T-helper 22 cell (primary cell): Measurements from ENCODE around the gene CCIN.

Experiments used
- DNase-seq: peaks from one replicate; pipeline ENCODE4 v3.0.0-alpha.2; 2020; ENCODE audit warnings: low read depth

CCIN gene

DNA sequence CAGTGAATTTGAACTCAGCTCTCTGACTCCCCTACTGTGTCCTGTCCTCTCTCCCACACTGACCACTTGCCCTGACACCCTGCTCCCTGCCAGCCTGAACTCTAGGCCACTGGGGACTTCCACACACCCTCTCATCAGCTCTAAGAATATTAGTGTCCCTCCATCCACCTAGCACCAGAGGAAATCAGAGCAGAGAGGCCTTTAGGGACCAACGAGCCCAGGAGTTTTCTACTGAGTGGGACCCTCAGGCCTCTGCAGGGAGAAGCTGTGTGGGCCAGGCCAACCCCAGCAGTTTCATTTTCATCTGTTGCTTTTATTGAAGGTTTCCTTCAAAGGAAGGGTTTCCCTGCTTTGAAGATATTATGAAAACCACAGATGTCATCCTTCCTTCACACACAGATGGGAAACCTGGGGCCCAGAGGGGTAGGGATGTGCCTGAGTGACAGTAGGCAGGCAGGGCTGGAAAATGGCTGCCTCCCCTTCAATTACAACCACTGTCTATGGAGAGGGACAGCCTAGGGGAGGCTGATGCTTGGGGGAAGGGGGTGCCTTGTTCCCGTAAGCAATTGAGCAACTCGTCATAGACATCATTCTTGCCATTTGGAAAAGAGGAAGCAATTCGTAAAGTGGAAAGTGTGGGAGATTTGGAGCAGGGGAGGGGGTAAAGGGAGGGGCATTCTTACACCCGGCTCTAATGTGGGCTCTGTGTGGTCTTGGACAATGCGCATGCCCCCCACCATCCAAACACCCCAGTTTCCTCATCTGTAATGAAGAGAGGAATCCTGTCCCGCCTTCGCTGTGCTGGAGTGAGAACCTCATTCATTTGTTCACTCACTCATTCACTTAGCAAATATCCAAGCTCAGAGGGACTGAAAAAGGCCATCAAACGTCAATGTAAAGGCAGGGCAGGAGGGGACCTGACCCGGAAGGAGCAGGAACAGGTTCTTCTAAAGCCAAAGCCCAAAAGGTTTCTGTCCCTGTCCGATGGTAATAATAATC, 28.8 kb upstream of the CCIN start:
- no peak for DNase-seq

DNA sequence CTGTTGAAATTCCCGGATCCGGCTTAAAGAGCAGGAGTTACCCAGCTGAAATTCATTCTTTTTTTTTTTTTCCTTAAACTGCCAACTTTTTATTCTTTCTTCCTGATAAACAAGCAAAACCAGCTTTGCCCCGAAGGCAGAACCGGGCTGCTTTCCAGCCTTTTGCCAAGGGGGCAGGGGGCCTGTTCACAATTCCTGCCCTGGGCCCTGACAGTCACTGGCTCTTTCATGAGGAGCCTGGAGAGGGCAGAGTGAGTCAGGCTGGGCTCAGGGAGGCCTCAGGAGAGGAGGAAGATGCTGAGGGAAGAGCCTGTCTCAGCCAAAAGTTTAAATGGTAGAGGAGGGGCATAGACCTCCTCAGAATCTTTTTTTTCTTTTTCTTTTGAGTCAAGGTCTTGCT, 27.9 kb upstream of the CCIN start:
- no peak for DNase-seq

DNA sequence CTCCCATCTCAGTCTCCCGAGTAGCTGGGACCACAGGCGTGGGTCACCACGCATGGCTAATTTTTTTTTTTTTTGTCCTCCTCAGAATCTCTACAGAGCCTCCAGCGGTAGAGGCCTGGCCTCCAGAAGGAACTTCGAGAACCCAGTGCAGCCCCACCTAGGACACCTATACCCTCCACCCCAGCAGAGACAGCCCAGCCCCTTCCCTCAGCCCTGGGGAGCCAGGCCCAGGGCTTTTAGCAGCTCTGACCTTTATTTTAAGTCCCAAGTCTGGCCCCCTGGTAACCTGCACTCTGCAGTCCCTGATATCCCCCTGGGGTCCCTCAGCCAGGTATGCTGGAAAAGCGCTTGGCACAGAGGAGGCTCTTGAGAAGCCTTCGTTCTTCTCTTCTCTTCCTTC, 27.4 kb upstream of the CCIN start:
- DNase-seq, result no peak

DNA sequence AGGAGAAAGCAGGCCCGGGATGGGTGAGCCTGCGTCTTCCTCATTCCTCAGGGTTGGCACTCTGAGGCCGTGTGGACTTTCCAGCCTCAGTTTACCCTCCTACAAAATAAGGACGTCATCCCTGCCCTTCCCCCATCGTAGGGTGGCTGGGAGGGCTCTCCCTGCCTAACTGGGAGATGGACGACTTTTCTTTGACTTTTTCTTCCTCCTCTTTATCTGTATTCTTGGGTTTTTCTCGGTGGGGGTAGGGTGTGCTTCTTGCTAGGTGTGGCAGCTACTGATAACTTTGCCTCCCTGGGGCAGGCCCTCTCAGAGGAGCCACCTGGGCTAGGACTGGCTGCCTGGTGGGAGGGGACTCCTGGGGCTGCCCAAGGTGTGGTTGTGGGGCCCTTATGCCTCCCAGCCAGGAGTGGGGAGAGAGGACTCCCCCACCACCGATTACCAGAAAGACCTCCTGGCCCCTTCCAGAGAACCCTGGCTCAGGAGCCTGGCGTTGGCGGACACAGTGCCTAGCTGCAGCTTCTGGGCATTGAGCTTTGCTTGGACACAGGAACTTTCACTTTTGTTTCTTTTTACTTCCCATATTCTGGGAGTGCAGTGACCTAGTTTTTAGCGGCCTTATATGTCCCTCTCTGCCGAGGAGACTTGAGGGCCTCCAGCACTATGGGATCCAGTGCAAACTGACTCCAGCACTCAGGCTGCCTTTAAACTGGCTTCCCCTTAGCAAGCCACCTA, 26.5 kb upstream of the CCIN start:
- no peak for DNase-seq

DNA sequence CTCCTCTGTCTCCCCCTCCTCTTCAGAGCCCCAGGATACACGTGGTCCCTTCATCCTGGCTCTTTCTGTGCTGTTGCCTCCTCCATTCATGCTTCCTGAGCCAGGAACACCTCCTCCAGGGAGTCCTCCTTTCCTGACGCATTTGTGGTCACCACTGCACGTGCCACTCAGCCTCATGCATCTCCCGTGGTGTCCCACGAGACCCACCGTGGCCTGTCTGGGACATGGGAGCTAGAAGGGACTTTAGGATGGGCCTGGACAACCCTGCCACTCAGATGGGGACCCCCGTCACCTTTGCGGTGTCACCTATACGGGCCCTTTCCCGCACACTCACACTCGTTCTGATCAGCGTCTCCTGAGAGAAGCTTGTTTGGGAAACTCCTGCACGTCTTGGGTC, 25.9 kb upstream of the CCIN start:
- DNase-seq, result no peak

DNA sequence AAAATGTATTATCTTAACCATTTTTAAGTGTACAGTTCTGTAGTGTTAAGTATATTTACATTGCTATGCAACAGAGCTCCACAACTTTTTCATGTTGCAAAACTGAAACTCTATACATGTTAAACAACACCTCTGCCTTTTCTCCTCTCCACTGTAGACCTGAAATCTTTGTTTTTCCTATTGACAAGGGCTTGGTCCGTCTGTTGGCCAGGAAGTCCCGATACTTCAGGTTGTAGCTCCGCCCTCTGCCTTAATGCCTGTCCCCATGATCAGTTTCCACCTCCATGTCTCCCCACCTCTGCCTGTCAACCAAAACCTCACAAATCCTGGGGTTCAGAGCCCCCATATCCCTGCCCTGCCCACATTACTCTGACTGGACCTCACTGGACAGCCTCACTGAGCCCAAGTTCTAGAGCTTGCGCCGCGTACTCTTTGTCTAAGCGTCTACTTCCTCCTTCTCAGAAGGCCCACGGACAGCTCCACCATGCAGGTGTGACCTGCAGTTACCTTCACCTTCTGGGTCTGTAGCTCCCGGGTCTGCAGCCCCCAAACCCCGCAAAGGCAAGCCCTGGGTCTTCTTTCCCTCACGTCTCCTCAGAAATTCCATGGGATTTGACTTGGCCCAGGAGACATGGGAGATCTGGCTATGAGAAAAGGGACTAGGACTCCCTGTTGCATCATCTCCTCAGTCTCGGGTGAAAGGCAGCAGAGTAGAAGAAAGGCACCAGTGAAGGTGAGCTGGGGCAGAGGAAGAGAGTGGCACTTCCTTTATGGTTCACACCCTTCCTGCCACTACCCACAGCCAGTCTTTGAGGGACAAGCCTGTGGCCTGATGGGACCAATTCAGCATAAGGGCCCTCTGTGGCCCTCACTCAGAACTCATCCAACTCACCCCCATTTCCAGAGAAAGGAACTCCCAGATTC, 24.6 kb upstream of the CCIN start:
- no peak for DNase-seq

DNA sequence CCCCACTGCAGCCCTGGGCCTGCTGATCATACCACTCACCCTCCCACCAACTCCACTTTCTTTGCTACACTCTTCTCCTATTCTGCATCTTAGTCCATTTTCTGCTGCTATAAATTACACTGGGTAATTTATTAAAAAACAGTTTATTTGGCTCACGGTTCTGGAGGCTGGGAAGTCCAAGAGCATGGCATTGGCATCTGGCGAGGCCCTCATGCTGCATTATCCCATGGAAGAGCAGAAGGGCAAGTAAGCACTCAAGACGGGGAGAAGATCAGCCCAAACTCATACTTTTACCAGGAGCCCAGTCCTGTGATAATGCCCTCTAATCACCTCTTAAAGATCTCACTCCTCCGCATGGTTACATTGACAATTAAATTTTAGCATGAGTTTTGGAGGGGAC, 23.2 kb upstream of the CCIN start:
- no peak for DNase-seq

DNA sequence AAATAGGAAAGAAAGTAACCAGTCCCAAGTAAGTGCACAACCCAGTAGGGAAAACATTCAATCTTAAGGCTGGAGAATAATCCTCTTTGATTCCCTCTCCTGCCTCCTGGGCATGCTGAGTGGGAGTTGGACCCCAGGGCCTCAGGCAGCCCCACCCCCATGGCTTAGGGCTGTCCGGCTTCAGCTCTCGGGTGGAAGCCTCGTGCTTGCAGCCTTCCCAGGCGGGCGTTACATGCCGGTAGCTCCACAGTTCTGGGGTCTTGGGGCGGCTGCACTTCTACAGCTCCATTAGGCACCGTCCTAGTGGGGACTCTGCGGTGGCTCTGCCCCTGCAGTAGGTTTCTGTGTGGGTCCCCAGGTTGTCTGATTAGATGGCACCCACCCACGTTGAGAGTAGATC, 22.5 kb upstream of the CCIN start:
- DNase-seq, result no peak

DNA sequence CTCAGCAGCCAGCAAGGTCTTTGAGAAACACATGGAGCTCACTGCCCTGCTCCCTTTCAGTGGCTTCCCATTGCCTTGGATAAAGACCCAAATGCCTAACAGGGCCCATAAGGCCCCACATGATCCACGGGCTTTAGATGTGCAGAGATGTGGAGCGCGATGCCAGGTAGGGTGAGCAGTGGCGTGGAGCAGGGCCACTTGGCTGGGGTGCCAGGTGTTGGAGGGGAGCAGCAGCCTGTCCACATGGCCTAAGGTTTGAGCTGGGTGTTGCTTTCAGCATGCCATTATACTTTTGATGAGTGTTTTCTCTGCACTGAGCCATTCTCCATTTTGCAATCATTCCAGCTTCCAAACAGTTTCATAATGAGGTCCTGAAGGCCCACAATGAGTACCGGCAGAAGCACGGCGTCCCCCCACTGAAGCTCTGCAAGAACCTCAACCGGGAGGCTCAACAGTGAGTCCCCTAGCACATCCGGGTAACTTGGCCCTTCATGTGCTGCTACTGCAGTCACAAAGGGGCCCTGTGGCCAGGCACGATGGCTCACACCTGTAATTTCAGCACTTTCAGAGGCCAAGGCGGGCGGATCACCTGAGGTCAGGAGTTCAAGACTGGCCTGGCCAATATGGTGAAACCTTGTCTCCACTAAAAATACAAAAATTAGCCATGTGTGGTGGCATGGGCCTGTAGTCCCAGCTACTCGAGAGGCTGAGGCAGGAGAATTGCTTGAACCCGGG, 21.6 kb upstream of the CCIN start:
- DNase-seq, result no peak

DNA sequence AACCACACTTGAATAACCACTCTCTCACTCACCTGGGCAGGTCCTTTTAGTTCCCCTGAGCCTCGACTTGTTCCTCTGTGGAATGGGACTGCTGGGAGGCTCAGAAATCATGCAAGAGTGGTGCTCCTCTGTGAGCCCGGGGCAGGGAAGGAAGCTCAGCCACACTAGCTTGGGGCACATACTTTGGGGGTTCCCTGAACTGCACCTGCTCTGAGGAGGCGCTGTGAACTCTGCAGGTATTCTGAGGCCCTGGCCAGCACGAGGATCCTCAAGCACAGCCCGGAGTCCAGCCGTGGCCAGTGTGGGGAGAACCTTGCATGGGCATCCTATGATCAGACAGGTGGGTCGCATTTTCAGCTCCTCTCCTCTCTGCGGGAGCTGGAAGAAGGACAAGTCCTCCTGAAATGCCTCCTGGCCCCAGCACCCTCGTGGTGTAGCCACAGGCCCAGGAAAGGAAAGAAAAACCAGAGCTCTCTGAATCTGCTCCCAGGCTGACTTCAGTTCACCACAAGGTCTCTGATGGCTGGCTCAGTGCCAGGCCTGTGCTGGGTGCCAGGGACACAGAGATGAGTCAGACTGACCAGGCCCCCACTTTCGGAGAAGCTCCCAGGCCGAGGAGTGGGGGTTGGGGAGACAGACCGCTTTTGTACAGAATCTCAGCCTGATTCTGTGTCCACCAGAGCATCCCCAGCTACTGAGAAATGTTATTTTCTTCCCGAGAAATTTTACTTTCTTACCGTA, 20.7 kb upstream of the CCIN start:
- peak; percentile 69 for DNase-seq

DNA sequence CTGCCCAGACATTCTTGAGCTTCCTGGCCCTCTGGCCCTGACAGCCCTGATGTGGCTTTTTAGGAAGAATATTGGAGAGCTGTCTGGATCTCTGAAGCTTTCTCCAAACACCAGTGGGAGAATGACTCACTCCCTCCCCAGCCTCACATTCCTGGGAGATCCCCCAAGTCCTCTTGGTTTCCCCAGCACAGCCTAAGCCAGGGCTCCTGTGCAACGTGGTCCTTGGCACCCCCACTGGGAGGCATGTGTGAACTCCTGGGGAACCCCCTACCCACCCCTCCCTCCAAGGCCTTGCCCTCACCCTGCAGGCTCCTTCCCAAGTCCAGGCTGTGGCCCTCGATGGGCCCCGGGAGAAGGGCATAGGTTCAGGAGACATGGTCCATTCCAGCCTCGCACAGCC, 20.0 kb upstream of the CCIN start:
- no peak for DNase-seq

DNA sequence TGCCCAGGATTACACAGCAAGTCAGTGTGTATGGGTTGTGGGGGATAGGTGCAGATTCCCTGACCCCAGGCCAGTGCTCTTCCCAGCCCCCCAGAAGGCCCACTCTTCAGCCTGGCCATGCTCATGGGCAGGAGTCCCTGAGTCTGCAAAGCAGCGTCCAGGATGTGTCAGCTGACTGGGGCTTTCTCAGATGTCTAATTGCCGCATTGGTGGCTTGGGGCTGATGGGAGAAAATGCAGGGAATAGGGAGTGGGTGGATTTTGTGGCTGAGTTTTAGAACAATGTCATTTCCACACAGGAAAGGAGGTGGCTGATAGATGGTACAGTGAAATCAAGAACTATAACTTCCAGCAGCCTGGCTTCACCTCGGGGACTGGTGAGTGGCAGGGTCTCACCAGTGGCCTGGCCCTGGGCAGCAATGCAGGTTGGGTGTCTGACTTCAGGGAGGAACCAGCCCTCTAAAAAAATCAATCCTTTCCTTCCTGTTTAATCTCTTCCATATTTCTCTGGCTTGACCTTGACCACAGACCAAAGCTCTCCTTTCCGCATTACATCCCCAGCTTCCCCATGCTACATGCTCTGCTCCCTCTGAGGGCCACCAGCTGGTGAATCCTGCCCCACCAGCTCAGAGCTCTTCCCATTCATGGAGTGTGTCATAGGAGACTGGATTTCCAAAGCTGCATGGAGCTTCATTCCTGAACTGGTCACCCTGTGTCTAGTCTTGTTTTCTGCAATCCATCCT, 18.4 kb upstream of the CCIN start:
- DNase-seq, result no peak

DNA sequence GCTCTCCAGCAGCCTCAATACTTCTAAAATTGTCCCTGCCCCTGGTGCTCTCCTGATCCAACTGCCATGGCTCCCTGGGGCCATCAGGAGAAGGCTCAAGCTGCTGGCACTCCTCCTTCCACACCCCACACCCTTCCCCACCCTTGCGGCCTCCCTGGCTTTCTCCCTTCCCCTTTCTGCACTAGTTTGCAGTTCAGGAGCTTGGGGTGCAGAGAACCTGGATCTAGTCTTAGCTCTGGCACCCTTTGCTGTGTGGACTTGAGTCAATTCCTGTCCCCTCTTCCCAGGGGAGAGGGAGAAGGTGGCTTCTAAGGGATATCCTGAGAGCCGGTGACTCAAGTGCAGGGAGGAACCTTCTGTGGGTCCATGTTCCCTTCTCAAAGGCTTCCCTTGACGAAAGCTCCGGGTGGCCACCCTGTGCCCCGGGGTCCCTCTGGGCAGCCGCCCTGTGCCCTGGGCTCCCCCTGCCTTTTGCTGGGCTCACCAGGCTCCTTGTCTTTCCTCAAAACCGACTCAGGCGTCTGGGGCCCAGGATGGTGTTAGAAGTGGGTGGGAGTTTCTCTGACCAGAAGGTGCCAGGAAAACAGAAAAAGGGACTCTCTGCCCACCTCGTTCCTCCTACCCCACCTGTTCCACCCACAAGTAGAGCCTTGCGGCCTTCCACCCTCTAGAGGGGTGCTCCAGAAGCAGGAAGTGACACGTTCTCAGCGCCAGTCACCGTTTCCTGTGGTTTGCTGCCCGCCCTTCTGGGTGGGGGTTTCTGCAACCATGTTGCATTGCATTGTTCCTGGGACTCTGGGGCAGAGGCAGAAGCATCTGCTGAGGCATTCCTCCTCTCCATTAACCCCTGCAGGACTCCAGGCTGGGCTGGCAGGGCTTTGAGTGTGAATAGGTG, 17.6 kb upstream of the CCIN start:
- peak; percentile 88 for DNase-seq

DNA sequence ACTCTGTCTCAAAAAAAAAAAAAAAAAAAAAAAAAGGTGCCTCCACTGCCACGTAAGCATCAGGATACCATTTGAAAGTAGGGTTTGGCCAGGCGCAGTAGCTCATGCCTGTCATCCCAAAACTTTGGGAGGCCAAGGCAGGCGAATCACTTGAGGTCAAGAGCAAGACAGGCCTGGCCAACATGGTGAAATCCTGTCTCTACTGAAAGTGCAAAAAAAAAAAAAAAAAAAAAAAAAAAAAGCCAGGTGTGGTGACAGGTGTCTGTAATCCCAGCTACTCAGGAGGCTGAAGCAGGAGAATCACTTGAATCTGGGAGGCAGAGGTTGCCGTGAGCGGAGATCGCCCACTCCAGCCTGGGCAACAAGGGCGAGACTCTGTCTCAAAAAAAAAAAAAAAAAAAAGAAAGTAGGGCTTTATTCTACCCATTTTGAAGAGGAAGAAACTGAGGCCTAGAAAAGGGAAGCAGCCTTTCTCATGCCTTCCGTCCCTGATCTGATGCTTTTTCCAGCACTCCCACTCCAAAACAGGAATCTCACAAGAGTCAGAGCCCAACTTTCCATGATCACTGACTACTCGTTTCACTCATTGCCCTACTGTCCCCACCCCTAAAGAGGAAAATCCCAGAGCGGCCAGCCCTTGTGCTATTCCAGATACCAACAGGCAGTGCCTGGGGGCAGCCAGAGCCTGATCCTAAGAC, 16.3 kb upstream of the CCIN start:
- no peak for DNase-seq

DNA sequence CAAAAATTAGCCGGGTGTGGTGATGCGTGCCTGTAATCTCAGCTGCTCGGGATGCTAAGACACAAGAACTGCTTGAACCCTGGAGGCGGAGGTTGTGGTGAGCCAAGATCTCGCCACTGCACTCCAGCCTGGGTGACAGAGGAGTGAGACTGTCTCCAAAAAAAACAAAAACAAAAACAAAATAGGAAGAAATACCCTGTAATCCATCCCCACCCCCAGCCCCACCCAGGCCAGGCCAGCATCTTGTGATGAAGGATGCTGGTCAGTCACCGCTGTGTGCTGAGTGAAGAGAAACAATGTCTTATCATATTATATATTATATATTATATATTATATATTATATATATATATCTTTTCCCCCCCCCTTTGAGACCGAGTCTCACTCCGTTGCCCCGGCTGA, 15.4 kb upstream of the CCIN start:
- DNase-seq, result no peak

DNA sequence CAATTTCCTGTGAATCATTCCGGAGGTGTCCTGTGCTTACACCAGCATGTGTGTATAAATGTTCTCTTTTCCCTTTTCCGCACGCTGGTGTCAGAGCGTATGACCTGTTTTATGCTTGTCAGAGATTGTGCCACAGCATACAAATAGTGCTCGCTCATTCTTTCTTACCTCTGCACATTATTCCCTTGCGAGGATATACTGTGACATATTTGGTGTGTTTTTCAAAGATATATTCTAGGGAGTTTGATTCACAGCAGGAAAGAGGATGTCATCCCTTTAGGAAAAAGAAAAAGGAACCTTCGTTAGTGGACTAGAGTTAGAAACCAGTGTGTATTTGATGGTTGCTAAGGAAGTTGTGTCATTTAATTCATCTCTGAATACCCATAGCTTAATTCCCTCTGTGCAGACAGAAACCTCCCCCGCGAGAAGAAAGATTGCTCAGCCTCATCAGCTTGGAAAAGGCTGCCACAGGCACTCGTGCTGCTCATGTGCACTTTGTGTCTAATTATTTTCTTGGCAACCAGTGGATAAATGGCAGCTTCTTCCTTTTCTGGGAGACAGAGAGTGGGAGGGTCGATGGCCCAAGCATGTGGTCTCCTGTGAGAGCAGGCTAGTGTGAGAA, 14.7 kb upstream of the CCIN start:
- no peak for DNase-seq

DNA sequence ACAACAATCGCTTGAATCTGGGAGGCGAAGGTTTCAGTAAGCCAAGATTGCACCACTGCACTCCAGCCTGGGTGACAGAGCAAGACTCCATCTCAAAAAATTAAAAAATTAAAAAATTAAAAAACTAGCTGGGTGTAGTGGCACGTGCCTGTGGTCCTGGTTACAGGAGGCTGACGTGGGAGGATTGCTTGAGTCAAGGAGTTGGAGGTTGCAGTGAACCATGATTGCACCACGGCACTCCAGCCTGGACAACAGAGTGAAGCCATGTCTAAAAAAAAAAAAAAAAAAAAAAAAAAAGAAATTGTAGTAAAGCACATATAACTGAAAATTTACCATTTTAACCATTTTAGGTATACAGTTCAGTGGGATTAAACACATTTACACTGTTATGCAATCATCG, 13.1 kb upstream of the CCIN start:
- DNase-seq, result no peak

DNA sequence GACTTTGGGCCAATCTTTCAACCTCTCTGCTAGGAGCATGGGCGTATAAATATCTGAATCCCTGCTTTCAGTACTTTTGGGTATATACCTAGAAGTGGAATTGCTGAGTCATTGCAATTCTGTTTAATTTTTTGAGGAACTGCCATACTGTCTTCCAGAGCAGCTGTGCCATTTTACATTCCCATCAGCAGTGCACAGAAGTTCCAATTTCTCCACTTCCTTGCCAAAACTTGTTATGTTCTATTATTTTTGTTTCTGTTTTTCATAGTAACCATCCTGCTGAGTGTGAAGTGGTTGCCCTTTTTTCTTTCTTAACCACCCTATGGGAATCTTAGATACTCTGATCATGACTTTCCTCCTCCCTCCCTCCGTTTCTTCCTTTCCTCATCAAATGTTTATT, 11.1 kb upstream of the CCIN start:
- DNase-seq, result no peak
